ENCODE data around the gene SMOC2.

Gene SMOC2

GRCh38 chr6:168577496-168577895 is 136.5 kb downstream of the SMOC2 start:
- DNase-seq = no peak

DNA sequence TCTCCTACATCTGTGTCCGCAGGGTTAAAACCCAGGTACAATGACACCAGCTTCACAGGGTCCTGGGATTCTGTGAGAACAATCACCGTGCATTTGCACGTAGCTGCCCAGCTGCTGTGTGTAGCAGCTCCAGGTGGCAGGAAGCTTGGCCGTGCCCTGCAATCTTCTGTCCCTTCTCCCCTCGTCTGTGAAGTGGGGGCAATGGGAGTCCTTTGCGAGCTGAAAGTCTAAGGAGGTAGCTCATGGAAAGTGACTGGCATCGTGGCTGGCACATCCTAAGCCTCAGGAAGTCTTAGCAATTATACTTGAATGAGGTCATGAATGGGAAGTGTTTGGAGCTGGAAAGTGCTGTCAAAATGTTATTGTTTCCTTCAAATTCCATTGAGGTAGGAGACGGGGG is 137.1 kb downstream of the SMOC2 start:
- no peak for DNase-seq

DNA sequence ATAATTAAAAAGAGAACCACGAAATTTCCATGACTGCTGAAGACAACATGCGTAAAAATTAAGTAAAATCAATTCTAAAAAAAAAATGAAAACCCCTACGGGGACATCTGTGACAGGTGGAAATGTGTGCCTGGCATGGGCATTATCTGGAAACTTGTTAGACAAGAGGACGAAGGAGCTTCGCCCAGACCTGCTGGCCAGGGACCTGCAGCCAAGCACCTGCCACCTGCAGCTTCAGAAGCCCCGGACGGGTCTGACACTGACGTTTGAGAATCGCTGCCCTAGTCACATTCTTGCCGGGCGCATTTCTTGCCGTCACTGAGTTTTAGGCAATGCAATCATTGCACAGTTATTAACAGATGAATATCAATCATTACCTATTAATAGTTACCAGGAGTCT is 140.3 kb downstream of the SMOC2 start:
- DNase-seq = no peak

GRCh38 chr6:168581706-168582105 is 140.7 kb downstream of the SMOC2 start:
- DNase-seq = no peak

DNA sequence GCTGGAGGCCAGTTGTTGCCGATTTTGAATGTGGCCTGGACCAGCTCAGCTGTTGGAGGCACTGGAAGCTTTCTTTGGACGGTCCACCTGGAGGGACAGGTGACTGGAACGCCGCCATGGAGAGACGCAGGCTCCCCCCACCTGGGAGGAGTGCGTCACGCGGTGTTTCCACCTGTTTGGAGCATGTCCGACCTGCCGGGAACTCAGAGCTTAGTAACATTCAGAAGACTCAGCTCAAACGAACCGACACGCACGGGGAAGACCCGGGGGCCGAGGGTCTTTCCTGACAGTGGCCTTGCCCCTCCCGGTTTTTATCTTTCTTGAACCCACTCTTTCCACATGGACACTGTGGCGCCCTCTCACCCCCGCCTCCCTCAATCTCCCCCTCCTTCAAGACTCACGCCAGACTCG is 141.6 kb downstream of the SMOC2 start:
- DNase-seq = no peak

GRCh38 chr6:168583126-168583525 is 142.1 kb downstream of the SMOC2 start:
- DNase-seq = no peak

- DNase-seq = no peak
These were observed 142.8 kb downstream of the SMOC2 start for GRCh38 chr6:168583821-168584220.

- no peak for DNase-seq
These were observed 143.3 kb downstream of the SMOC2 start for GRCh38 chr6:168584249-168584648.

GRCh38 chr6:168584671-168585070 is 143.7 kb downstream of the SMOC2 start:
- DNase-seq = no peak

- no peak for DNase-seq
These were observed 144.5 kb downstream of the SMOC2 start for GRCh38 chr6:168585441-168585840.

GRCh38 chr6:168589275-168589674 is 148.3 kb downstream of the SMOC2 start:
- no peak for DNase-seq

- no peak for DNase-seq
These were observed 149.4 kb downstream of the SMOC2 start for GRCh38 chr6:168590406-168590805.

DNA sequence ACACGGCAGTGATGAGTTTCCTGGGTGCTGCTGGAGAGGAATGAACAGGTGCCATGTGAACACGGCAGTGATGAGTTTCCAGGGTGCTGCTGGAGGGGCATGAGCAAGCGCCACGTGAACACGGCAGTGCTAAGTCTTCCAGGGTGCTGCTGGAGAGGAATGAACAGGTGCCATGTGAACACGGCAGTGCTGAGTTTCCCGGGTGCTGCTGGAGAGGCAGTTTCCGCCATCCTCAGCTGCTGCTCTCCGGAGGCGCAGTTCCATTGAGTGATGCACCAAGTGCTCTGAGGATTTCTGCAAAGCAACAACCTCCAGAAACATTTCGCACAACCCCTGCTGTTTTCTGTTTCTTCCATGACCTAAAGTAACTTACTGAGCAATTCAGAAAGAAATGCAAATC is 155.4 kb downstream of the SMOC2 start:
- DNase-seq = no peak

DNA sequence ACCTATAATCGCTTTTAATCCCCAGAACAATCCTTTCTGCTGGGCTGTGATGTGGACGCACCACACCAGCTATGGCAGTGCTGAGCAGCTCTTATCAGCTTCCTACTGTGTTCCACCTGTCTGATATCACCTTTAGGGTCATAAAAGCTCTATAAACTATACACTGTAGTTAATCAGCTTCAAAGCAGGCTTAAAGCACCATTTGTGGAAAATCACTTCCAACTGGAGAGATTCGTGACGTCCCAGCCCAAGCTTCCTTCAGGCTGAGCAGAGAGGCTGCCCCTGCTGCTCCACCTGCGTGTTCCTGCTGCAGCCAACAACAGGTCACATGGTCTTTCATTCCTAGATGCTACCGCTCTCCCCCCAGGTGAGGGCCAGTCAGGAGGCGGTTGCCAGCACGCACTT is 156.5 kb downstream of the SMOC2 start:
- DNase-seq = no peak

GRCh38 chr6:168598251-168599117 is 157.5 kb downstream of the SMOC2 start:
- DNase-seq = no peak

- no peak for DNase-seq
These were observed 158.1 kb downstream of the SMOC2 start for GRCh38 chr6:168599118-168599494.

- no peak for DNase-seq
These were observed 158.9 kb downstream of the SMOC2 start for GRCh38 chr6:168599769-168600330.

- no peak for DNase-seq
These were observed 159.4 kb downstream of the SMOC2 start for GRCh38 chr6:168600381-168600780.

DNA sequence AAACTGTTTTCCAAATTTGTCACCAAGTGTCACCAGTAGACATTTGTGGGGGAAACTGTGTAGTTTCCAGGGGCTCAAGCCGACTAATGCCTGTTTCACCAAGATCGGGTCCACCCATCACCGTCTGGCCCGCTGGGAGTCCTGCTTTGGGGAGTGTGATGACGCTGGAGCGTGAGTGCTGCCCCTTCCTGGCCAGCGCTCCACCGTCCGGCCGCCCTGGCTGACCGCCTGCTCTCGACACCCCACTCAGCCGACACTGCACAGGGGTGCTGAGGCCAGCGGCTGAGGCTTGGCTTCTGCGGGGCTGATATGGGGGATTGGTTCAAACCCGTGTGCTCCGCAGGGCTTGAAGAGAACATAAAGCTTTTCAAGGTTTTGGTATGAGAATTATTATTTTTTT is 160.1 kb downstream of the SMOC2 start:
- DNase-seq = no peak

GRCh38 chr6:168601546-168601945 is 160.6 kb downstream of the SMOC2 start:
- DNase-seq = no peak

GRCh38 chr6:168602576-168602975 is 161.6 kb downstream of the SMOC2 start:
- DNase-seq = no peak

DNA sequence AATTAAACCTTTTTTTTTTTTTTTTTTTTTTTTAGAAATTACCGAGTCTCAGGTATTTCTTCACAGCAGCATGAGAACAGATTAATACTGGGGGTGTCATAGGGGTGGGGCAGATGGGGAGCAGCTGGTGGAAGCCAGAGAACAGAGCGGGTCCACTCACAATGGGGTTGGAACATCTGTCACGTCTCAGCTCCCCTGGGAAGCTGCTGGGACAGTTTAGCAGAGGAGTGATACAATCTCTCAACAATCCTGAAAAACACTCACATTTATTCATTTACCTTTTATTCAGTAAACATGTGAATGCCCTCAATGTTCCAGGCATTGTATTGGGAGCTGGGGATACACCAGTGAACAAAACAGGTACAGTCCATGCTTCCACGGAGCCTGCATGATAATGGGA is 162.2 kb downstream of the SMOC2 start:
- DNase-seq = no peak

- no peak for DNase-seq
These were observed 165.0 kb downstream of the SMOC2 start for GRCh38 chr6:168605964-168606363.

GRCh38 chr6:168606722-168607121 is 165.7 kb downstream of the SMOC2 start:
- no peak for DNase-seq
